ENCODE measurements around the gene LYSMD3. TPM values are rescaled to one million over a fixed set of nuclear protein-coding genes. Genes with fewer than 3 reads are reported as not detected.

The LYSMD3 gene
- total and polyA plus RNA-seq, 10 of the 15 experiments (the other 5 are each of a cell fraction or from before 2014, with no cell fraction given) = 3.9 to 22.5 (median 12.6) TPM

DNA sequence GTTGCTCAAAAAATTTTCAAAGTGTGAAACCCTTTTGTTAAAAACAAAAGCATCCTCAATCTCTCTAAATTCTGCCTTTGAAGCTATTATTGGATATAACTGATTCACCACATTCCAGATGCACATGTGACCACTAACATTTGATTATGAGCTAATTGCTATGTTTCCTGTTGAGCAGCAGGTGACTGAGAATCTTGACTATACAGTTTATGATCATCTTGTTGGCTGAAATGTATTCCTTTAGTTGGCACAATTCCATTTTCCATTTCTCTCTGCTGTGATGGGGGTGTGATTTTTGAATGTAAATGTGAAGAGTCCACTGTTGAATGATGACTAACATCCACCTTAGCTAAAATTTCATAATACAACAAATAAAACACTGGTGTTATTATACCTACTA is 10.7 kb downstream of the LYSMD3 start (continued):
- TF ChIP-seq, protein P1, sequence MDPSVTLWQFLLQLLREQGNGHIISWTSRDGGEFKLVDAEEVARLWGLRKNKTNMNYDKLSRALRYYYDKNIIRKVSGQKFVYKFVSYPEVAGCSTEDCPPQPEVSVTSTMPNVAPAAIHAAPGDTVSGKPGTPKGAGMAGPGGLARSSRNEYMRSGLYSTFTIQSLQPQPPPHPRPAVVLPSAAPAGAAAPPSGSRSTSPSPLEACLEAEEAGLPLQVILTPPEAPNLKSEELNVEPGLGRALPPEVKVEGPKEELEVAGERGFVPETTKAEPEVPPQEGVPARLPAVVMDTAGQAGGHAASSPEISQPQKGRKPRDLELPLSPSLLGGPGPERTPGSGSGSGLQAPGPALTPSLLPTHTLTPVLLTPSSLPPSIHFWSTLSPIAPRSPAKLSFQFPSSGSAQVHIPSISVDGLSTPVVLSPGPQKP (IDR thresholded peaks at IDR 0.05; ENCODE audit: low read depth, low read length) = no peak
- TF ChIP-seq, protein P2, sequence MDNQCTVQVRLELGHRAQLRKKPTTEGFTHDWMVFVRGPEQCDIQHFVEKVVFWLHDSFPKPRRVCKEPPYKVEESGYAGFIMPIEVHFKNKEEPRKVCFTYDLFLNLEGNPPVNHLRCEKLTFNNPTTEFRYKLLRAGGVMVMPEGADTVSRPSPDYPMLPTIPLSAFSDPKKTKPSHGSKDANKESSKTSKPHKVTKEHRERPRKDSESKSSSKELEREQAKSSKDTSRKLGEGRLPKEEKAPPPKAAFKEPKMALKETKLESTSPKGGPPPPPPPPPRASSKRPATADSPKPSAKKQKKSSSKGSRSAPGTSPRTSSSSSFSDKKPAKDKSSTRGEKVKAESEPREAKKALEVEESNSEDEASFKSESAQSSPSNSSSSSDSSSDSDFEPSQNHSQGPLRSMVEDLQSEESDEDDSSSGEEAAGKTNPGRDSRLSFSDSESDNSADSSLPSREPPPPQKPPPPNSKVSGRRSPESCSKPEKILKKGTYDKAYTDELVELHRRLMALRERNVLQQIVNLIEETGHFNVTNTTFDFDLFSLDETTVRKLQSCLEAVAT (IDR thresholded peaks at IDR 0.05) = no peak
- TF ChIP-seq MEF2B (IDR thresholded peaks at IDR 0.05; ENCODE audit: partially characterized antibody, poor library complexity, severe bottlenecking) = no peak
- peak; percentile 45 for TF ChIP-seq RUNX3 (IDR thresholded peaks at IDR 0.05; ENCODE audit: low read length)
- no peak for TF ChIP-seq FOXK2 (IDR thresholded peaks at IDR 0.05)
- TF ChIP-seq NFYA (IDR thresholded peaks at IDR 0.05; ENCODE audit: borderline replicate concordance, low read depth, low read length) = no peak
- TF ChIP-seq, protein P3, sequence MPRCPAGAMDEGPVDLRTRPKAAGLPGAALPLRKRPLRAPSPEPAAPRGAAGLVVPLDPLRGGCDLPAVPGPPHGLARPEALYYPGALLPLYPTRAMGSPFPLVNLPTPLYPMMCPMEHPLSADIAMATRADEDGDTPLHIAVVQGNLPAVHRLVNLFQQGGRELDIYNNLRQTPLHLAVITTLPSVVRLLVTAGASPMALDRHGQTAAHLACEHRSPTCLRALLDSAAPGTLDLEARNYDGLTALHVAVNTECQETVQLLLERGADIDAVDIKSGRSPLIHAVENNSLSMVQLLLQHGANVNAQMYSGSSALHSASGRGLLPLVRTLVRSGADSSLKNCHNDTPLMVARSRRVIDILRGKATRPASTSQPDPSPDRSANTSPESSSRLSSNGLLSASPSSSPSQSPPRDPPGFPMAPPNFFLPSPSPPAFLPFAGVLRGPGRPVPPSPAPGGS (IDR thresholded peaks at IDR 0.05; ENCODE audit: borderline replicate concordance, insufficient read depth, low read depth, low read length, poor library complexity, severe bottlenecking) = no peak
- no peak for TF ChIP-seq SP1 (IDR thresholded peaks at IDR 0.05; ENCODE audit: low read depth, low read length)
- 0 out of 2 replicates have a peak, but pooled peaks have one; percentile 47 for TF ChIP-seq ATF7 (IDR thresholded peaks at IDR 0.05; ENCODE audit: low read depth)
- TF ChIP-seq, protein P4, sequence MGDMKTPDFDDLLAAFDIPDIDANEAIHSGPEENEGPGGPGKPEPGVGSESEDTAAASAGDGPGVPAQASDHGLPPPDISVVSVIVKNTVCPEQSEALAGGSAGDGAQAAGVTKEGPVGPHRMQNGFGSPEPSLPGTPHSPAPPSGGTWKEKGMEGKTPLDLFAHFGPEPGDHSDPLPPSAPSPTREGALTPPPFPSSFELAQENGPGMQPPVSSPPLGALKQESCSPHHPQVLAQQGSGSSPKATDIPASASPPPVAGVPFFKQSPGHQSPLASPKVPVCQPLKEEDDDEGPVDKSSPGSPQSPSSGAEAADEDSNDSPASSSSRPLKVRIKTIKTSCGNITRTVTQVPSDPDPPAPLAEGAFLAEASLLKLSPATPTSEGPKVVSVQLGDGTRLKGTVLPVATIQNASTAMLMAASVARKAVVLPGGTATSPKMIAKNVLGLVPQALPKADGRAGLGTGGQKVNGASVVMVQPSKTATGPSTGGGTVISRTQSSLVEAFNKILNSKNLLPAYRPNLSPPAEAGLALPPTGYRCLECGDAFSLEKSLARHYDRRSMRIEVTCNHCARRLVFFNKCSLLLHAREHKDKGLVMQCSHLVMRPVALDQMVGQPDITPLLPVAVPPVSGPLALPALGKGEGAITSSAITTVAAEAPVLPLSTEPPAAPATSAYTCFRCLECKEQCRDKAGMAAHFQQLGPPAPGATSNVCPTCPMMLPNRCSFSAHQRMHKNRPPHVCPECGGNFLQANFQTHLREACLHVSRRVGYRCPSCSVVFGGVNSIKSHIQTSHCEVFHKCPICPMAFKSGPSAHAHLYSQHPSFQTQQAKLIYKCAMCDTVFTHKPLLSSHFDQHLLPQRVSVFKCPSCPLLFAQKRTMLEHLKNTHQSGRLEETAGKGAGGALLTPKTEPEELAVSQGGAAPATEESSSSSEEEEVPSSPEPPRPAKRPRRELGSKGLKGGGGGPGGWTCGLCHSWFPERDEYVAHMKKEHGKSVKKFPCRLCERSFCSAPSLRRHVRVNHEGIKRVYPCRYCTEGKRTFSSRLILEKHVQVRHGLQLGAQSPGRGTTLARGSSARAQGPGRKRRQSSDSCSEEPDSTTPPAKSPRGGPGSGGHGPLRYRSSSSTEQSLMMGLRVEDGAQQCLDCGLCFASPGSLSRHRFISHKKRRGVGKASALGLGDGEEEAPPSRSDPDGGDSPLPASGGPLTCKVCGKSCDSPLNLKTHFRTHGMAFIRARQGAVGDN (IDR thresholded peaks at IDR 0.05) = no peak
- TF ChIP-seq MEF2A (IDR thresholded peaks at IDR 0.05; ENCODE audit: insufficient read depth, low read depth, low read length) = no peak
- no peak for TF ChIP-seq NFXL1 (IDR thresholded peaks at IDR 0.05; ENCODE audit: borderline replicate concordance)
- TF ChIP-seq, protein P5, sequence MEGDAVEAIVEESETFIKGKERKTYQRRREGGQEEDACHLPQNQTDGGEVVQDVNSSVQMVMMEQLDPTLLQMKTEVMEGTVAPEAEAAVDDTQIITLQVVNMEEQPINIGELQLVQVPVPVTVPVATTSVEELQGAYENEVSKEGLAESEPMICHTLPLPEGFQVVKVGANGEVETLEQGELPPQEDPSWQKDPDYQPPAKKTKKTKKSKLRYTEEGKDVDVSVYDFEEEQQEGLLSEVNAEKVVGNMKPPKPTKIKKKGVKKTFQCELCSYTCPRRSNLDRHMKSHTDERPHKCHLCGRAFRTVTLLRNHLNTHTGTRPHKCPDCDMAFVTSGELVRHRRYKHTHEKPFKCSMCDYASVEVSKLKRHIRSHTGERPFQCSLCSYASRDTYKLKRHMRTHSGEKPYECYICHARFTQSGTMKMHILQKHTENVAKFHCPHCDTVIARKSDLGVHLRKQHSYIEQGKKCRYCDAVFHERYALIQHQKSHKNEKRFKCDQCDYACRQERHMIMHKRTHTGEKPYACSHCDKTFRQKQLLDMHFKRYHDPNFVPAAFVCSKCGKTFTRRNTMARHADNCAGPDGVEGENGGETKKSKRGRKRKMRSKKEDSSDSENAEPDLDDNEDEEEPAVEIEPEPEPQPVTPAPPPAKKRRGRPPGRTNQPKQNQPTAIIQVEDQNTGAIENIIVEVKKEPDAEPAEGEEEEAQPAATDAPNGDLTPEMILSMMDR (IDR thresholded peaks at IDR 0.05 in 2 of 3, conservative IDR thresholded peaks at IDR 0.05 in 1 of 3; ENCODE audit: control insufficient read depth in 2 of 3, extremely low read depth in 1 of 3, insufficient read depth in 1 of 3, low read depth in 3 of 3, low read length in 3 of 3) = no peak
- no peak for TF ChIP-seq MTA2 (IDR thresholded peaks at IDR 0.05; ENCODE audit: low read depth)
- TF ChIP-seq, protein P6, sequence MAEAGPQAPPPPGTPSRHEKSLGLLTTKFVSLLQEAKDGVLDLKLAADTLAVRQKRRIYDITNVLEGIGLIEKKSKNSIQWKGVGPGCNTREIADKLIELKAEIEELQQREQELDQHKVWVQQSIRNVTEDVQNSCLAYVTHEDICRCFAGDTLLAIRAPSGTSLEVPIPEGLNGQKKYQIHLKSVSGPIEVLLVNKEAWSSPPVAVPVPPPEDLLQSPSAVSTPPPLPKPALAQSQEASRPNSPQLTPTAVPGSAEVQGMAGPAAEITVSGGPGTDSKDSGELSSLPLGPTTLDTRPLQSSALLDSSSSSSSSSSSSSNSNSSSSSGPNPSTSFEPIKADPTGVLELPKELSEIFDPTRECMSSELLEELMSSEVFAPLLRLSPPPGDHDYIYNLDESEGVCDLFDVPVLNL (IDR thresholded peaks at IDR 0.05; ENCODE audit: low read depth, low read length) = no peak
